NAMALWA (cell line): ENCODE measurements around the gene EYS.

Experiments
- DNase-seq: peaks from one replicate; pipeline ENCODE4 v3.0.0-alpha.2; 2015; ENCODE audit warnings: low spot score

Gene EYS

GRCh38 chr6:63671098-63671754 lies 2035.8 kb downstream of the EYS start:
- DNase-seq, result no peak
